Measurements from ENCODE around the gene CRK.

Gene CRK

DNA sequence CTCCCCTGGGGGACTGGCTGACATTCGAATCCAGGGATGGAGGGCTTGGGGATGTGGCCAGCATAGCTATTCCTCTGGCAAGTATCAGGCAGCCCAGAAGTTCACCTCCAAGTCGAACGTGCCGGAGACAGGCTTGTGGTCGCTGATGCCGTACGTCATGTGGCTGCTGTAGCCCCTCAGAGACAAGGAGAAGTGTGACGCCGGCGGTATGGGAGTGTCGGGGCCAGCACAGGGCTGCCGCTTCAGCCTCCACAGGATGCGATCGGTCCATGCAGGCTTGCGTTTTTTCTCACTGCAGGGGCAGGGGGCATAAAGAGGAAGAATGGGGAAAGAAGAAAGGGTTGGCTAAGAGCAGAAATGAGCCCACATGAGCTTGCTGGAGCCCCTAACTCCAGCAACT, 41.8 kb upstream of the CRK start:
- H3K9me3 ChIP-seq (replicated peaks; ENCODE audit: insufficient read depth, low read length): no peaks in the 10 kb centered on the region
- H3F3A ChIP-seq (ENCODE audit: insufficient read depth, low read length): no peaks in the 10 kb centered on the region
- TF ChIP-seq, protein P1, sequence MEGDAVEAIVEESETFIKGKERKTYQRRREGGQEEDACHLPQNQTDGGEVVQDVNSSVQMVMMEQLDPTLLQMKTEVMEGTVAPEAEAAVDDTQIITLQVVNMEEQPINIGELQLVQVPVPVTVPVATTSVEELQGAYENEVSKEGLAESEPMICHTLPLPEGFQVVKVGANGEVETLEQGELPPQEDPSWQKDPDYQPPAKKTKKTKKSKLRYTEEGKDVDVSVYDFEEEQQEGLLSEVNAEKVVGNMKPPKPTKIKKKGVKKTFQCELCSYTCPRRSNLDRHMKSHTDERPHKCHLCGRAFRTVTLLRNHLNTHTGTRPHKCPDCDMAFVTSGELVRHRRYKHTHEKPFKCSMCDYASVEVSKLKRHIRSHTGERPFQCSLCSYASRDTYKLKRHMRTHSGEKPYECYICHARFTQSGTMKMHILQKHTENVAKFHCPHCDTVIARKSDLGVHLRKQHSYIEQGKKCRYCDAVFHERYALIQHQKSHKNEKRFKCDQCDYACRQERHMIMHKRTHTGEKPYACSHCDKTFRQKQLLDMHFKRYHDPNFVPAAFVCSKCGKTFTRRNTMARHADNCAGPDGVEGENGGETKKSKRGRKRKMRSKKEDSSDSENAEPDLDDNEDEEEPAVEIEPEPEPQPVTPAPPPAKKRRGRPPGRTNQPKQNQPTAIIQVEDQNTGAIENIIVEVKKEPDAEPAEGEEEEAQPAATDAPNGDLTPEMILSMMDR (IDR thresholded peaks at IDR 0.05; ENCODE audit: low read length): no peak
- TF ChIP-seq EZH2phosphoT487 (IDR thresholded peaks at IDR 0.05; ENCODE audit: low read length) (no peak), EZH2 (optimal IDR thresholded peaks at IDR 0.05; ENCODE audit: low read depth, low read length) (no peak)
- DNase-seq: no peak
- H3K36me3 ChIP-seq (replicated peaks; ENCODE audit: insufficient read depth, low read length): no peaks in the 10 kb centered on the region
- no peaks in the 10 kb centered on the region for H3K9me2 ChIP-seq (replicated peaks; ENCODE audit: insufficient read depth, low read length)
- no peak overlapping the region for H3K4me3 ChIP-seq (ENCODE audit: low read length)
- no peaks in the 10 kb centered on the region for H4K20me1 ChIP-seq (ENCODE audit: insufficient read depth, low read length)
- H3K79me2 ChIP-seq (ENCODE audit: low read length): no peaks in the 10 kb centered on the region
- H3K4me1 ChIP-seq (ENCODE audit: low read length): no peaks in the 10 kb centered on the region
- no peaks in the 10 kb centered on the region for H3K27me3 ChIP-seq (replicated peaks; ENCODE audit: insufficient read depth, low read length)
- no peak overlapping the region for H3K9ac ChIP-seq (ENCODE audit: low read length)
- H3K4me2 ChIP-seq (ENCODE audit: low read depth, low read length): no peak overlapping the region
- no peak overlapping the region for H3K27ac ChIP-seq (ENCODE audit: low read length)
- H2AFZ ChIP-seq (ENCODE audit: low read length): no peak overlapping the region

DNA sequence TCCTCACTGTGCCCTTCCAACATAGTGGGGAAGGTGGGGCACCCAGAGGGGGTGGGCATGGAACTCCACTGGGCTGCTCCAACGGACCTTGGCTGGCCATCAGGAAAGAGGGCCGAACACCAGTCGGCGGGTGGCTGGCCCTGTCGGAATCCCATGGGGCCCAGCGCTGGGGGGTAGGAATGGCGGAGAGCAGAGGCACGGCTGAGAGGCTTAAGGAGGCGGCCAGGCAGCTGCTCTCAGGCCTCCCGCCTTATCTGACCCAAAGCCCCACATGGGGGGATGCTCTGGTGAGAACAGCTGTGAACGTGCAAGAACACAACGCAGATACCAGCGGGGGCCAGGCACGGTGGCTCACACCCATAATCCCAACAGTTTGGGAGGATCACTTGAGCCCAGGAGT, 40.8 kb upstream of the CRK start:
- Histone ChIP-seq H3K9me3 (replicated peaks; ENCODE audit: insufficient read depth, low read length) (no peaks in the 10 kb centered on the region), H3K27ac (ENCODE audit: low read length) (no peak overlapping the region), H3K4me2 (ENCODE audit: low read depth, low read length) (no peak overlapping the region), H3K4me1 (ENCODE audit: low read length) (no peaks in the 10 kb centered on the region), H2AFZ (ENCODE audit: low read length) (no peak overlapping the region), H3K27me3 (replicated peaks; ENCODE audit: insufficient read depth, low read length) (no peaks in the 10 kb centered on the region), H3K9ac (ENCODE audit: low read length) (no peak overlapping the region), H3K36me3 (replicated peaks; ENCODE audit: insufficient read depth, low read length) (no peaks in the 10 kb centered on the region), H3K9me2 (replicated peaks; ENCODE audit: insufficient read depth, low read length) (no peaks in the 10 kb centered on the region), H4K20me1 (ENCODE audit: insufficient read depth, low read length) (no peaks in the 10 kb centered on the region), H3F3A (ENCODE audit: insufficient read depth, low read length) (no peaks in the 10 kb centered on the region), H3K4me3 (ENCODE audit: low read length) (no peak overlapping the region), H3K79me2 (ENCODE audit: low read length) (no peaks in the 10 kb centered on the region)
- no peak for DNase-seq
- TF ChIP-seq, protein P1 (IDR thresholded peaks at IDR 0.05; ENCODE audit: low read length): no peak
- TF ChIP-seq EZH2 (optimal IDR thresholded peaks at IDR 0.05; ENCODE audit: low read depth, low read length): no peak
- TF ChIP-seq EZH2phosphoT487 (IDR thresholded peaks at IDR 0.05; ENCODE audit: low read length): no peak

DNA sequence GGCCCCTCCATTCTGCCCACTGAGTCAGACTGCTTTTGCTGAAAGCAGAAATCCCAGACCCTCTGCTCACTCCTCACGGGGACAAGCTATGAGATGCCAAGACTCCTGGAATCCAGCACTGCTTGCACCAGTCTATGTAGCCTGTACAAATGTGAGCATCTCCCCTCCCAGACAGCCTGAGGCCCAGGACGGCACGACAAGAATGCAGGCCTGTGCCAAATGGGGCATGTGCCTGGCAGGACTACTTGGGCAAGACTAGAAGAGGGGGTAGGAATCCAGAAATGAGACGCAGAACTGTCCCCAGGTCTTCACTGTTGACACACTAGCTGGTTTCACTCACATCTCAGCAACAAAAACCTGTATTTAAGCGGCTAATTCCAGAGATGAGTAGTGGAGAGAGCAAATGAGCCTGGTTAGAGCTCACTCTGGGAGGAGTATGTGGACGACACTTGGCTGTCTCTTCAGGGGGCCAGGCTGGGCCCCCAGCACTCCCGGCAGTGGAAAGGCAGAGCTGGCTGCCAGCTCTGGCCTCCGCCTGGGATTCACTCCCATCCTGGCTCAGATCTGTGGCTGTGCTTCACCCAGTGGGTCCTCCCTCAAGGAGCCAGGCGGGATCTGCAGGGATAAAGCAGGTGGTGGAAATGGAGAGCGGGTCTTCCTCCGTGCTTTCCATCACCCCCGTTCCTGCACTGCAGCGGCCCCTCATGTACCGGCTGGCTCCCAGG, 39.4 kb upstream of the CRK start:
- Histone ChIP-seq H3K4me2 (ENCODE audit: low read depth, low read length) (no peak overlapping the region), H2AFZ (ENCODE audit: low read length) (no peak overlapping the region), H3K4me1 (ENCODE audit: low read length) (0 out of 2 replicates have a peak, but pooled peaks cover 2% of the 10 kb centered on the region), H3F3A (ENCODE audit: insufficient read depth, low read length) (no peaks in the 10 kb centered on the region), H3K9ac (ENCODE audit: low read length) (no peak overlapping the region), H3K27ac (ENCODE audit: low read length) (no peak overlapping the region), H3K36me3 (replicated peaks; ENCODE audit: insufficient read depth, low read length) (no peaks in the 10 kb centered on the region), H3K9me2 (replicated peaks; ENCODE audit: insufficient read depth, low read length) (no peaks in the 10 kb centered on the region), H3K4me3 (ENCODE audit: low read length) (no peak overlapping the region), H3K9me3 (replicated peaks; ENCODE audit: insufficient read depth, low read length) (no peaks in the 10 kb centered on the region), H4K20me1 (ENCODE audit: insufficient read depth, low read length) (no peaks in the 10 kb centered on the region), H3K79me2 (ENCODE audit: low read length) (0 out of 2 replicates have a peak, but pooled peaks cover 1% of the 10 kb centered on the region), H3K27me3 (replicated peaks; ENCODE audit: insufficient read depth, low read length) (no peaks in the 10 kb centered on the region)
- no peak for TF ChIP-seq EZH2 (optimal IDR thresholded peaks at IDR 0.05; ENCODE audit: low read depth, low read length)
- TF ChIP-seq, protein P1 (IDR thresholded peaks at IDR 0.05; ENCODE audit: low read length): no peak
- no peak for TF ChIP-seq EZH2phosphoT487 (IDR thresholded peaks at IDR 0.05; ENCODE audit: low read length)
- no peak for DNase-seq

Measured in MM.1S (cell line).